Nephron progenitor cell (in vitro differentiated cells): ENCODE data around the gene LKAAEAR1.

ENCODE experiments used
- DNase-seq: peaks from one replicate; pipeline ENCODE4 v3.0.0; 2021
- H3K27ac Mint-ChIP-seq: 2 replicates; pipeline ENCODE4 v1.8.0; 2021; ENCODE audit warnings: mild to moderate bottlenecking, moderate library complexity, mixed read lengths
- H3K27me3 Mint-ChIP-seq: 2 replicates; pipeline ENCODE4 v1.8.0; 2021; ENCODE audit warnings: mild to moderate bottlenecking, low read depth, mixed read lengths; ENCODE audit not compliant: poor library complexity
- H3K36me3 Mint-ChIP-seq: 2 replicates; pipeline ENCODE4 v1.8.0; 2021; ENCODE audit warnings: low read depth, mixed read lengths
- H3K4me1 Mint-ChIP-seq: 2 replicates; pipeline ENCODE4 v1.8.0; 2021; ENCODE audit warnings: mixed read lengths
- H3K4me3 Mint-ChIP-seq: 2 replicates; pipeline ENCODE4 v1.8.0; 2021; ENCODE audit warnings: mild to moderate bottlenecking, moderate library complexity, mixed read lengths
- H3K9me3 Mint-ChIP-seq: 2 replicates; pipeline ENCODE4 v1.8.0; 2021; ENCODE audit warnings: mild to moderate bottlenecking, moderate library complexity, mixed read lengths
- TF ChIP-seq, protein P1 (sequence below): fragments of 200-600 bp; sonication (generic); IDR thresholded peaks from 2 replicates; pipeline ENCODE4 v1.5.0; 2021; ENCODE audit warnings: antibody characterized with exemption

The LKAAEAR1 gene

DNA sequence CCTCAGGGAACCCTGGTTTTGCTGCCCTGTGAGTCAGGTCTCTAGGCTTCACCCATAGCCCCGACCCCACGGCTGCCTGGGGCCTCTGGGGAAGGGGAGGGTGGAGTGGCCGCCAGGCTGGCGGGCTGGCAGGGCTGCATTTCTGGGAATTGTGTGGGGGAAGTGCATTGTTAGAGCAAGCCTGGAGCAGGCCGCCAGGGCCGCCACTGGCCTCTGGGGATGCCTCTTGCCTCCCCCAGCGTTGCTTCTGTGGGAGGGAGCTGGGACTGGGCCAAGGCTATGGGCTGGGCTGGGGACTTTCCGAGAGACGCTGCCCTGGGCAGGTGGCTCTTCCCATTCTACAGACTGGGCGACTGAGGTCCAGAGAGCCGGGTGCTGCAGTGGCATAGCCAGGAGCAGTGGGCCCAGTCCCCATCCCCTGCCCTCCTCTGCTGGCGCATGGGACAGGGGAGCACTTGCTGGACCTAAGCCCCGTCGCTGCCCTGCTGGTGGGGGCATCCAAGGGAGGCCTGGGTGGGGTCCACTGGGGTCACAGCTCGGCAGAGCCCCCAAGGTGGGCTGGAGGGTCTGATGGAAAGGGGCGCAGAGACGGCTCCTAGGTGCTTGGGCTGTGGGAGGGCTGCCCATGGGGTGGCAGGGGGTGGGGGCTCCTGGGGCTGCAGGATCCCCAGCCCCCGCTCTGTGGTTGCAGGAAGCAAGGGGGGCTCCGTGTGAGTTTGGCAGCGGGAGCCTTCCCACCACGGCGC is 28.1 kb downstream of the LKAAEAR1 start:
- Mint-ChIP-seq H3K36me3 (no peaks in the 10 kb centered on the region), H3K27ac (no peak overlapping the region), H3K4me3 (no peak overlapping the region), H3K4me1 (peaks cover 41% of the 10 kb centered on the region), H3K9me3 (no peaks in the 10 kb centered on the region), H3K27me3 (peaks cover 24% of the 10 kb centered on the region)
- DNase-seq = no peak
- TF ChIP-seq, protein P1, sequence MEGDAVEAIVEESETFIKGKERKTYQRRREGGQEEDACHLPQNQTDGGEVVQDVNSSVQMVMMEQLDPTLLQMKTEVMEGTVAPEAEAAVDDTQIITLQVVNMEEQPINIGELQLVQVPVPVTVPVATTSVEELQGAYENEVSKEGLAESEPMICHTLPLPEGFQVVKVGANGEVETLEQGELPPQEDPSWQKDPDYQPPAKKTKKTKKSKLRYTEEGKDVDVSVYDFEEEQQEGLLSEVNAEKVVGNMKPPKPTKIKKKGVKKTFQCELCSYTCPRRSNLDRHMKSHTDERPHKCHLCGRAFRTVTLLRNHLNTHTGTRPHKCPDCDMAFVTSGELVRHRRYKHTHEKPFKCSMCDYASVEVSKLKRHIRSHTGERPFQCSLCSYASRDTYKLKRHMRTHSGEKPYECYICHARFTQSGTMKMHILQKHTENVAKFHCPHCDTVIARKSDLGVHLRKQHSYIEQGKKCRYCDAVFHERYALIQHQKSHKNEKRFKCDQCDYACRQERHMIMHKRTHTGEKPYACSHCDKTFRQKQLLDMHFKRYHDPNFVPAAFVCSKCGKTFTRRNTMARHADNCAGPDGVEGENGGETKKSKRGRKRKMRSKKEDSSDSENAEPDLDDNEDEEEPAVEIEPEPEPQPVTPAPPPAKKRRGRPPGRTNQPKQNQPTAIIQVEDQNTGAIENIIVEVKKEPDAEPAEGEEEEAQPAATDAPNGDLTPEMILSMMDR = no peak

DNA sequence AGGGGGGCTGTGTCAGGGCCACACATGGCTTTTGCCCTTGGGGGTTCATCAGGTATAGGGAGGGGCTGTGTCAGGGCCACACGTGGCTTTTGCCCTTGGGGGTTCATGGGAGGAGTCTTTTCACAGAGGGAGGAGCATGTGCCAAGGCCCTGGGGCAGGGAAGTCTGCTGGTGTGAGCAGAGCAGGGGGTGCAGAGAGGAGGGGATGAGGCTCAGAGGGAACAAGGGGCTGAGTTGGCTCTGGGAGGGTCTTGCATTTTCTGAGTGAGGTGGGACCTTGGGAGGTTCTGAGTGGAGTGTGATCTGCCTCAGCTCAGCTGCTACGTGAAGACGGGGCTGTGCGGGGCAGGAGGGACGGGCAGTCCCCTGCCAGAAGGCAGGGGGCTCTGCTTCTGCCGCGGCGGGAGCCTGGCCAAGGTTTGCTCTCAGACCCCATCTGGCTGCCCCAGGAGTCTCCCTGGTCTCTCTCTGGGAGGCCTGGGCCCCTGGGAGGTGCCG is 28.8 kb downstream of the LKAAEAR1 start:
- no peak overlapping the region for H3K27ac Mint-ChIP-seq
- H3K4me3 Mint-ChIP-seq = no peak overlapping the region

GRCh38 chr20:64053841-64054661 is 30.1 kb downstream of the LKAAEAR1 start:
- H3K36me3 Mint-ChIP-seq = no peaks in the 10 kb centered on the region
- peaks cover 41% of the 10 kb centered on the region for H3K4me1 Mint-ChIP-seq
- H3K27ac Mint-ChIP-seq = no peak overlapping the region
- peak overlapping the region; percentile 25 for H3K4me3 Mint-ChIP-seq
- H3K9me3 Mint-ChIP-seq = no peaks in the 10 kb centered on the region
- DNase-seq = peak; percentile 47
- TF ChIP-seq, protein P1 = no peak
- H3K27me3 Mint-ChIP-seq = peaks cover 27% of the 10 kb centered on the region

More for the DNA sequence above, 28.8 kb downstream of the LKAAEAR1 start:
- Mint-ChIP-seq H3K27me3 (peaks cover 30% of the 10 kb centered on the region), H3K36me3 (no peaks in the 10 kb centered on the region), H3K9me3 (no peaks in the 10 kb centered on the region), H3K4me1 (peaks cover 41% of the 10 kb centered on the region)
- no peak for DNase-seq
- TF ChIP-seq, protein P1 = no peak

- H3K4me1 Mint-ChIP-seq = peaks cover 40% of the 10 kb centered on the region
- TF ChIP-seq, protein P1 = no peak
- no peak overlapping the region for H3K27ac Mint-ChIP-seq
- peaks cover 31% of the 10 kb centered on the region for H3K27me3 Mint-ChIP-seq
- no peak for DNase-seq
- peak overlapping the region; percentile 25 for H3K4me3 Mint-ChIP-seq
- no peaks in the 10 kb centered on the region for H3K9me3 Mint-ChIP-seq
- no peaks in the 10 kb centered on the region for H3K36me3 Mint-ChIP-seq
These were observed 31.0 kb downstream of the LKAAEAR1 start for GRCh38 chr20:64052987-64053840.

DNA sequence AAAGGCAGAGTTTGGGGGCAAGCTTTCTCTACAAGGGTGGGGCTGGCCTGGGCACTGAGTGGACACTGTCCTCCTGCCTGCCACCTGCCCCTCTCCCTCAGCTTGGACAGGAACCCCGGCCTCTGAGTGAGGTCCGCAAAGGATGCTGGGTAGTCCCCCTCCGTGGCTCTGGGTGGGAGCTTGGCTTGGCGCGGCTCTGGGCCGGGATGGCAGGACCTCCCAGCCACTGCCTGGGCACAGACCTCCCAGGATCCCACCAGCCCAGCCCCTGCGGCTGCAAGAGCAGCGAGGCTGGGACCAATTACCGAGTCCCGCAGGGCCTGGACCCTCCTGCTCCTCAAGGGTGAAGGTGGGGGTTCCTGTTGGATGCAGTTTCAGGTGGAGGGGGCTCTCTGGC is 31.9 kb downstream of the LKAAEAR1 start:
- no peak overlapping the region for H3K4me3 Mint-ChIP-seq
- TF ChIP-seq, protein P1 = no peak
- H3K9me3 Mint-ChIP-seq = no peaks in the 10 kb centered on the region
- no peak for DNase-seq
- peaks cover 35% of the 10 kb centered on the region for H3K4me1 Mint-ChIP-seq
- H3K27me3 Mint-ChIP-seq = peaks cover 40% of the 10 kb centered on the region
- H3K36me3 Mint-ChIP-seq = no peaks in the 10 kb centered on the region
- H3K27ac Mint-ChIP-seq = no peak overlapping the region
